Measurements from ENCODE around the gene KIRREL2. TPM values are rescaled to one million over a fixed set of nuclear protein-coding genes. Genes with fewer than 3 reads are reported as not detected.

KIRREL2 gene
- total RNA-seq, 1 donor from 2014 or later, result not detected

GRCh38 chr19:35844482-35845214 lies 12.1 kb upstream of the KIRREL2 start:
- no peak for DNase-seq (ENCODE audit: low spot score)

DNA sequence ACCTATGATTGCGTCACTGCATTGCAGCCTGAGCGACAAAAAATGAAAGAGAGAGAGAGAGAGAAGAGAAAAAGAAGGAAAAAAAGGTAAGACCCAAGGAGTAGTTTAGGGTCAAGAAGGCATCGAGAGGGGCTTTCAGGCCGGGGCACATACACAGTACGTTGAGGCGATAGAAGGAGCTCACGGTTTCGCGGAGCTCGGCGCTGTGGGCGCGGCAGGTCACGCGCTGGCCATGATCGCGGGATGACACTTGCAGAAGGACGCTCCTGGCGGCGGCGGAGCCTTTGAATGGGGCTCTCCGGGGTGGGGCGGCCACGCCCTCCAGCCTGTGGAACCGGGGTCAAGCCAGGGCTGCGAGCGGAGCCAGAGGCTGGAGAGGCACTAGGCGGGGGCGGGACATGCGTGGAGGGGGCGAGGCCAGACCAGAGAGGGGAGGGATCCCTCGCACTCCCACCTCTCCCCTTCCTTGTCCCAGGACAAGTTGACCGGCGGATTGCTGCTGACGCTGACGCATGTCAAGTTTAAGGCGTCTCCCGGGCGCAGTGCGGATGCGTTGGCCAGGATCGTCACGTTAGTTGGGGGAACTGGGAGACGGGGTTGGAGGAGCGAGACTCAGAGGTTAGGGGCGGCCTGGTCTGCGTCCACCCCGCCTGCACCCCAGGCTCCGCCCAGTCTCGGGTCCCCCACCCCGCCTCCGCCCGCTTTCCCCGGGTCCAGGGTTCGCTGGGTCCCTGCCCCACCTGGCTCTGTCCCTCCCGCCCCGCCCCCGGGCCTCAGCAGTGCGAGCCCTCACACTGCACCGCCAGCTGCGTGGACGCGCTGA lies 11.3 kb upstream of the KIRREL2 start:
- no peak for DNase-seq (ENCODE audit: low spot score)

GRCh38 chr19:35846038-35846668 lies 10.6 kb upstream of the KIRREL2 start:
- no peak for DNase-seq (ENCODE audit: low spot score)

DNA sequence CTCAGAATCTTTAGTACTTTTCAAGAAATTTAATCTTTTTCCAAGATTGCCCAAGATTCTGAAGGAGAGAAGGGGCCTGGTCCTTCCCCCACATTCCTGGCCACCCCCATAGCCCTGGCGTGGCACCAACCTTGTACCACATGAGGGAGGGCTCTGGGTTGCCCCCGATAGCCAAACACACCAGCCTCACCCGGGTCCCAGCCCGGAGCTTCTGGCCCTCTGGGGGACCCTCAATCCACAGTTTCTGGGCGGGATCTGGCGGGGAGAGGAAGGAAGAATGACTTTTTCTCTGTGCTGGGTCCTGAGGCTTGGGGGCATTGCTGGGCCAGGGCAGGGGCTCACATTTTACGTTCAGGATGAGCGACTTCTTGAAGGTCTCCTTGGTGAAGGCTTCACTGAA lies 8.8 kb upstream of the KIRREL2 start:
- DNase-seq (ENCODE audit: low spot score), result no peak

- DNase-seq (ENCODE audit: low spot score), result no peak
Measured at GRCh38 chr19:35848486-35848885, 8.2 kb upstream of the KIRREL2 start.

GRCh38 chr19:35848919-35849505 lies 7.7 kb upstream of the KIRREL2 start:
- no peak for DNase-seq (ENCODE audit: low spot score)

- no peak for DNase-seq (ENCODE audit: low spot score)
Measured at GRCh38 chr19:35851213-35852028, 5.3 kb upstream of the KIRREL2 start.

GRCh38 chr19:35852029-35852780 lies 4.5 kb upstream of the KIRREL2 start, which contains the start of gene NPHS1:
Gene NPHS1, minus strand, starts transcription at chr19:35852504. Its CDS starts 667 bp downstream, at chr19:35851837.
- no peak for DNase-seq (ENCODE audit: low spot score)

DNA sequence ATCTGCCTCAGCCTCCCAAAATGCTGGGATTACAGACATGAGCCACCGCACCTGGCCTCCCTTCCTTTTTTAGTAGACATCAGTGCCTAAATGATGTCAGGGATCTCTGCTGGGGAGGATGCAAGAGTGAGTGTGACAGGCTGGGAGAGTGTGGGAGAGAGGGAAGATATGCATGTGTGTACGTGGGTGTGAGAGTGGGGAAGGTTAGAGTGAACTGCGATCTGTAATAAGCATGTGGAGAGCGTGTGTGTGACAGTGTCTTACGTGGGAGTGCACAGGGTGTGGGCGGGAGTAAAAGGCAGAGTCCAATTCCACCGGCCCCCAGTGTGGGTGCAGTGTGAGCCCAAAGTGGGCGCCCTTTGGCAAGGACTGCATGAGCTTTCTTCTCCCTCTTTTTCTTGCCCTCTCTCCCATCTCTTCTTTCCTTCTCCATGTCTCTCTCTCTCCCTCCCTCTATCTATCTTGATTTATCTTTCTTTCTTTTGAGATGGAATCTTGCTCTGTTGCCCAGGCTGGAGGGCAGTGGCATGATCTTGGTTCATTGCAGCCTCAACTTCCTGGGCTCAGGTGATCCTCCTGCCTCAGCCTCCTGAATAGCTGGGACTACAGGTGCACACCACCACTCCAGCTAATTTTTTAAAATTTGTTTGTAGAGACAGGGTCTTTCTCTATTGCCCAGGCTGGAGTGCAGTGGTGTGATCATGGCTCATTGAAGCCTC lies 3.5 kb upstream of the KIRREL2 start:
- no peak for DNase-seq (ENCODE audit: low spot score)

GRCh38 chr19:35858311-35858710 lies 1.6 kb downstream of the KIRREL2 start:
- no peak for DNase-seq (ENCODE audit: low spot score)

GRCh38 chr19:35859414-35859813 lies 2.7 kb downstream of the KIRREL2 start:
- DNase-seq (ENCODE audit: low spot score), result no peak

GRCh38 chr19:35860436-35860817 lies 3.7 kb downstream of the KIRREL2 start:
- DNase-seq (ENCODE audit: low spot score), result no peak

DNA sequence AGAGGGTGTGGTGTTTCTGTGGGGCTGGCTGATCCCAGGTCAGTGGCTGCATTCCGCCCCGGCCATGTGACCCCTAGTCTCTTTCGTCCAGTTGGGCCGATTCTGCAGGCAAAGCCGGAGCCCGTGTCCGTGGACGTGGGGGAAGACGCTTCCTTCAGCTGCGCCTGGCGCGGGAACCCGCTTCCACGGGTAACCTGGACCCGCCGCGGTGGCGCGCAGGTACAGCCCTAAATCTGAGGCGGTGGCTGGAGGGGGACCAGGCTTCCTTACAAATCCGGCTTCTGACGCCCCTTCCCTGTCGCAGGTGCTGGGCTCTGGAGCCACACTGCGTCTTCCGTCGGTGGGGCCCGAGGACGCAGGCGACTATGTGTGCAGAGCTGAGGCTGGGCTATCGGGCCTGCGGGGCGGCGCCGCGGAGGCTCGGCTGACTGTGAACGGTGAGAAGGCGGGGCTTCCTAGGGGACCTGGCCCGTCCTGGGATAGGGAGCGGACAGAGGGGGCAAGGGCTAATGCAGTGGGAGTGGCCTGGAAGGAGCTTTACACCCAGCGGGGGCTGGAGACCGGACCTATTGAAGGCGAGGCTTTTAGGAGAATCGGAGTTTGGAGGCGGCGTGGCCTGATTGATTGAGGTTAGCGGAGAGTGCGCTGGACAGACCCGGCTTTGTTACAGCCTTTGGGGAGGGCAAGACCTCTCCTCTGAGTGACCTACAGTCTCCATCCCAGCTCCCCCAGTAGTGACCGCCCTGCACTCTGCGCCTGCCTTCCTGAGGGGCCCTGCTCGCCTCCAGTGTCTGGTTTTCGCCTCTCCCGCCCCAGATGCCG lies 4.3 kb downstream of the KIRREL2 start:
- no peak for DNase-seq (ENCODE audit: low spot score)

GRCh38 chr19:35861640-35862160 lies 5.0 kb downstream of the KIRREL2 start:
- no peak for DNase-seq (ENCODE audit: low spot score)

DNA sequence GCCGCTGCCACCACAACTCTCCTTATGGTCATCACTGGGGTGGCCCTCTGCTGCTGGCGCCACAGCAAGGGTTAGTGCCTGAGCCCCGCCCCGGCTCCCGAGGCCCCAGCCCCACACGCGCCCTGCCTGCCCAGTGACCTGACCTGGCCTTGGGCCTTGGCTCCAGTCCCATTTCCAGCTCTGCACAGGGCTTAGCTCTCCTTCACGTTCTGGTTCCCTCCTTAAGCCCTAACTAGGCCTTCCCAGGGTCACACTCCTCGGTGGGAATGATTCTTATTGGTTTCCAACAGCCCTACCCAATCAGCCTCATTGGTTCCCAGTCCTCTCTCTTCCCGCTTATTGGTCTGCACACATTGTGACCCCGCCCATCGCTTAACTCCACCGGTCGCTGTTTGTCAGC lies 5.8 kb downstream of the KIRREL2 start:
- no peak for DNase-seq (ENCODE audit: low spot score)

DNA sequence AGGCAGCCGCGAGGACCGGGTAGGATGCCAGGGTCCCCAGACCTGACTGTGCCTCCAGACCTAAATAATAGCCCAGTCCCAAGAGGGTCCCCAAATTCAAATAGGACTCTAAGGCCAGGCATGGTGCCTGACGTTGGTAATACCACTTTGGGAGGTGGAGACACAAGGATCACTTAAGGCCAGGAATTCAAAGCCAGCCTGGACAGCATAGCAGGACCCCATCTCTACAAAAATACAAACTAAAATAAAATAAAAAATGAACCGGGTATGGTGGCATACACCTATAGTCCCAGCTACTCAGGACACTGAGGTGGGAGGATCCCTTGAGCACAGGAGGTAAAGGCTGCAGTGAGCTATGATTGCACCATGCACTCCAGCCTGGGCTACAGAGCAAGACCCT lies 6.3 kb downstream of the KIRREL2 start:
- no peak for DNase-seq (ENCODE audit: low spot score)

DNA sequence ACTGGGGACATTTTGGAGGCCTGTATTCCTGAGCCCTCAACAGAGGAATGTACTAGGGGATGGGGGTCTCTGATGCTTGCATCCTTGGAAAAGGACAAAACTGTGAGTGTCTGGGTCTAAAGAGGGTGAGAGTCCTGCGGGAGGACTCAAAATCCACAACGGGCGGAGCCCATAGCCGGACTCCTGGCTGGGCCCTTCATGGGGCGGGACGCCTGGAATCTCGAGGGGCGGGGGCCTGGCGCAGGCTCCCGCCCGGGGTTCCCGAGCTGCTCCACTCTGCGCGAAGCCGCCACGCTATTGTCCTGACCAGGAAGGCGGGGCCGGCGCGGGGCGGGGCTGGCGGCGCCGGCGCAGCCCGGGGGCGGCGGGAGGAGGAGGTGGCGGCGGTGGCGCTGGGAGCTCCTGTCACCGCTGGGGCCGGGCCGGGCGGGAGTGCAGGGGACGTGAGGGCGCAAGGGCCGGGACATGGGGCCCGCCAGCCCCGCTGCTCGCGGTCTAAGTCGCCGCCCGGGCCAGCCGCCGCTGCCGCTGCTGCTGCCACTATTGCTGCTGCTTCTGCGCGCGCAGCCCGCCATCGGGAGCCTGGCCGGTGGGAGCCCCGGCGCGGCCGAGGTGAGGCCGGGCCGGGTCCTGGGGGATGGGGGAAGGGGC lies 11.6 kb downstream of the KIRREL2 start, which contains the start of gene APLP1:
Gene APLP1, plus strand, starts transcription at position 403 of the 651 bp plus-strand sequence. Its CDS starts 63 bp downstream, at position 466.
- peak; percentile 59 for DNase-seq (ENCODE audit: low spot score)

- DNase-seq (ENCODE audit: low spot score), result no peak
Measured at GRCh38 chr19:35868823-35869326, 12.2 kb downstream of the KIRREL2 start.

All from ureter (tissue), 1 donor.